Mammary epithelial cell (primary cell): ENCODE measurements around the gene CHRNA4.

Experiments
- CTCF ChIP-seq, 2 donors: IDR thresholded peaks in 1 of 2; conservative IDR thresholded peaks in 1 of 2; 2 replicates each; pipeline ENCODE4 v1.5.1; 2011 to 2012; ENCODE audit warnings: inconsistent platforms in 2 of 2, low read length in 2 of 2, mild to moderate bottlenecking in 2 of 2, control low read depth in 1 of 2, low read depth in 1 of 2; ENCODE audit not compliant: insufficient read depth in 1 of 2; ENCODE audit errors: extremely low read depth in 1 of 2
- EZH2 ChIP-seq: IDR thresholded peaks from 2 replicates; pipeline ENCODE4 v1.6.1; 2012; ENCODE audit warnings: low read length, inconsistent platforms, borderline replicate concordance

- no peak for TF ChIP-seq CTCF (conservative IDR thresholded peaks at IDR 0.05 in 1 of 2, IDR thresholded peaks at IDR 0.05 in 1 of 2; ENCODE audit: extremely low read depth in 1 of 2, insufficient read depth in 1 of 2, low read depth in 1 of 2, low read length in 2 of 2)
- TF ChIP-seq EZH2, result no peak
These were observed 25.3 kb upstream of the CHRNA4 start for GRCh38 chr20:63386491-63386890.
